Measurements from ENCODE around the gene TRIM9.
"Not testable (repeated sequence)": the region's sequence is repeated elsewhere in the genome, so short reads cannot be mapped to it uniquely, and the experiment has no call there.

TRIM9 gene

DNA sequence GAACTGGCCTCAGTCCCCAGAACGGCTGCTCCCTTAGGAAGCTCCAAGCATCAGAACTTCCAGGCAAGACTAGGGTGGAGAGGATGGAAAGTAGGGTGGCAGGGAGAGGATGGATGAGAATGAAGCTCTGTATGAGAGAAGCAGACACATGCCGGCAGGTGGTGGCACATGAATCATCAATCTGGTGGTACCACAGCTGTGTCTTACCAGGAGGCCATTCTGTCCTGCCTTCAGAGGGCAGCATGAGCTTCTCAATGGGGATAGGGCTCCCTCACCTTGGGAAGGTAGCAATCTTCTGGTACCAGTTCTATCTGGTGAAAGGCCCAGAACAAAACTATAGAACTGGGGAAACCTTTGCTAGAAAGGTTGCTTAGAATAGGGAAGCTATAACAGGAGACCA, 95.2 kb downstream of the TRIM9 start:
- TF ChIP-seq, protein P1, sequence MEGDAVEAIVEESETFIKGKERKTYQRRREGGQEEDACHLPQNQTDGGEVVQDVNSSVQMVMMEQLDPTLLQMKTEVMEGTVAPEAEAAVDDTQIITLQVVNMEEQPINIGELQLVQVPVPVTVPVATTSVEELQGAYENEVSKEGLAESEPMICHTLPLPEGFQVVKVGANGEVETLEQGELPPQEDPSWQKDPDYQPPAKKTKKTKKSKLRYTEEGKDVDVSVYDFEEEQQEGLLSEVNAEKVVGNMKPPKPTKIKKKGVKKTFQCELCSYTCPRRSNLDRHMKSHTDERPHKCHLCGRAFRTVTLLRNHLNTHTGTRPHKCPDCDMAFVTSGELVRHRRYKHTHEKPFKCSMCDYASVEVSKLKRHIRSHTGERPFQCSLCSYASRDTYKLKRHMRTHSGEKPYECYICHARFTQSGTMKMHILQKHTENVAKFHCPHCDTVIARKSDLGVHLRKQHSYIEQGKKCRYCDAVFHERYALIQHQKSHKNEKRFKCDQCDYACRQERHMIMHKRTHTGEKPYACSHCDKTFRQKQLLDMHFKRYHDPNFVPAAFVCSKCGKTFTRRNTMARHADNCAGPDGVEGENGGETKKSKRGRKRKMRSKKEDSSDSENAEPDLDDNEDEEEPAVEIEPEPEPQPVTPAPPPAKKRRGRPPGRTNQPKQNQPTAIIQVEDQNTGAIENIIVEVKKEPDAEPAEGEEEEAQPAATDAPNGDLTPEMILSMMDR (IDR thresholded peaks at IDR 0.05; ENCODE audit: low read depth, low read length): no peak
- DNase-seq (ENCODE audit: extremely low read depth, low read depth): no peak

DNA sequence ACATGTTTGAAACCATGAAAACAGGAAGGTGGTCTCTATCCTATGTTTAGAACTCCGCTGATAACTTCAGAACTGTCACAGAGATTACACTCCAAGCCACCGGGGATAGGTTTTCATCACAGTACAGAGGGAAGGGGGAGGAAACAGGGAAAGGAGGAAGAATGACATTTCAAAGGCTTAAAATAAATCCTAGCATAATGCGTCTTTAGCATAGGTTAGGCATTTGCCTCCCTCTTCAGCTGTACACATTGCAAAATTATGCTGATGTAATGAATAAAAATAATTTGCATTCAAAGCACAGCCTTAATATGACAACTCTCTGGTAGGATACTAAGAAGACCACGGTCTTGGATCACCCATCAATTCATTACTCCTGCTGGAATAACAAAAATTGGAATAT, 96.3 kb downstream of the TRIM9 start:
- TF ChIP-seq, protein P1 (IDR thresholded peaks at IDR 0.05; ENCODE audit: low read depth, low read length): no peak

DNA sequence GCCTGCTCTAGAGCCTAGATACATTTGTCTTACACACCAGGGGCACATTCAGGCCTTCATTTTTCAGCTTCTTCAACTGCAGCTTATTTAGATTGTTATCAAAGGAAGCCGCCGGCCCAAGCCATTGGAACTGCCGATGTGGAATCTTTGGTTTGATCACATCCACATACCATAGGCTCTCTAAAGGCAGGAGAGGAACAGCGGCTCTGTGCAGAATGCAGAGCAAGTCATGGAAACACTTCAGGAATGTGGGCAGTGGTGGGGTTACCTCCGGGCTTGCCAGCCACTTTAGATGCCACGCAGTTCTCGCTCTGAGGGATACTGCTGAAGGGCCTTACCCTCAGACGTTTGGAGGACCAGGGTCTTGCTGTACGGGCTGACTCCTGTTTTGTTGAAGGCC, 97.2 kb downstream of the TRIM9 start:
- TF ChIP-seq, protein P1 (IDR thresholded peaks at IDR 0.05; ENCODE audit: low read depth, low read length): no peak
- no peak for DNase-seq (ENCODE audit: extremely low read depth, low read depth)

More for the DNA sequence above, 96.3 kb downstream of the TRIM9 start:
- no peak for DNase-seq (ENCODE audit: extremely low read depth, low read depth)

DNA sequence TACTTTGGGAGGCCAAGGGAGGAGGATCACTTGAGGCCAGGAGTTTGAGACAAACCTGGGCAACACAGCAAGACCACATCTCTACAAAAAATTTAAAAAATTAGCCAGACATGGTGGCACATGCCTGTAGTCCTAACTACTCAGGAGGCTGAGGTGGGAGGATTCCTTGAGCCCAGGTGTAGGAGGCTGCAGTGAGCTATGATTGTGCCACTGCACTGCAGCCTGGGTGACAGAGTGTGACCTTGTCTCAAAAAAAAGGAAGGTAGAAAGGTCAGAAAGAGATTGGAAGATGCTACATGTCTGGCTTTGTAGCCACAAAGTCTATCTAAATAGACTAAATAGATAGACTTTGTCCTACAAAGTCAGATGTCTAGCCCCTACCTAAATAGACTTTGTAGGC, 100.7 kb downstream of the TRIM9 start:
- not testable (repeated sequence) for DNase-seq (ENCODE audit: extremely low read depth, low read depth)

DNA sequence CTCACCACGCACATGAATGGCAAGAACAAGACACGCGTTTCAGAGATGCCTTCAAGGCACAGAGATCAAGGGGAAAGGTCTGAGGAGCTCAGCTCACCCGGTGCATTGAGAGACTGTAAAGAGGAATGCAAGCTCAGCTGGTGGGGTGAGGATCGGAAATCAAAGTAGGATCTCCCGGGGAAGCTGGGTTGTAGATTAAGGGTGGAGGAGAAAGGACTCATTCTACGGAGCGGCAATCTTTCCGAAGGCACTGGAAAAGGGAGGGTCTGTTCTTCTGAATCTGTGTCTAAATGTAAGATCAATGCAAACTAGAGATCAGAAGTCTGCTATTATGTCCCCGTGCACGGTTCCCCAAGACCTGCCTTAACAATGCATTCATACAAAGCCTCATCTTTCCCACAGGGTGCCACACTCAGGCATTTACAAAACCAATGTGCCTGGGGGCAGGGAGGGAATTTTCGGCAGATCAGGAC, 109.0 kb downstream of the TRIM9 start:
- no peak for DNase-seq (ENCODE audit: extremely low read depth, low read depth)
- TF ChIP-seq, protein P1 (IDR thresholded peaks at IDR 0.05; ENCODE audit: low read depth, low read length): no peak

DNA sequence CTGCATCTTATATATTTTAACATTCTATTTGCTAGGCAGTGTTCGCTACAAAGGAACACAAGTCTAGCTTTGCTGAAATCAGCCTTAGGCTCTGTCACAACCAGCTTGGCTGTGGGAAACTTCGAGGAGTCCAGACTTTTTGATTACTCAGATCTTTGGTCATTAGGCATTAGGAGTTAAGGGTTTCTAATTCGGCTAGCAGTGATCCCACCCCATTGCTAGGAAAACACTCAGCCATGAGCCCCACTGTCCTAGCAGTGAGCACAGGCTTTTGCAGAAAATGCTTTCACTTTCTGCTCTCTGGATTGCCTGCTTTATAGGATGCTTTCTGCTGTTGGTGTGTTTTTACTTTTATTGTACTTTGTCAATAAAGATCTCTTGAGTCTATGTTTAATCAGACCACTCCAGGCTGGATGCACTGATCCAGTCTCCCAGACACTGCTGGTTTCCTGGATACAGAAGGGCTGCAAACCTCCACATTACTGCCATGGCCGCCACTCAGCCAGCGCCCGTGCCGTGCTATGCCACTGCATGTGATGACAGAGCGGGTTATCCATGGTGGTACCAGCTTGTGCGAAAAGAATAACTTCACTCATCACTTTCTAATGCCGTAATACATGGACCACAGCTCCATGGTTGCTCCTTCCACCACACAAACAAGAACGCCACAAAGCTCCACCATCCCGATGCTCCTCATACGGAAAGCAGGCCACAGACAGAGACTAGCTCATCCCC, 109.6 kb downstream of the TRIM9 start:
- TF ChIP-seq, protein P1 (IDR thresholded peaks at IDR 0.05; ENCODE audit: low read depth, low read length): no peak
- no peak for DNase-seq (ENCODE audit: extremely low read depth, low read depth)

DNA sequence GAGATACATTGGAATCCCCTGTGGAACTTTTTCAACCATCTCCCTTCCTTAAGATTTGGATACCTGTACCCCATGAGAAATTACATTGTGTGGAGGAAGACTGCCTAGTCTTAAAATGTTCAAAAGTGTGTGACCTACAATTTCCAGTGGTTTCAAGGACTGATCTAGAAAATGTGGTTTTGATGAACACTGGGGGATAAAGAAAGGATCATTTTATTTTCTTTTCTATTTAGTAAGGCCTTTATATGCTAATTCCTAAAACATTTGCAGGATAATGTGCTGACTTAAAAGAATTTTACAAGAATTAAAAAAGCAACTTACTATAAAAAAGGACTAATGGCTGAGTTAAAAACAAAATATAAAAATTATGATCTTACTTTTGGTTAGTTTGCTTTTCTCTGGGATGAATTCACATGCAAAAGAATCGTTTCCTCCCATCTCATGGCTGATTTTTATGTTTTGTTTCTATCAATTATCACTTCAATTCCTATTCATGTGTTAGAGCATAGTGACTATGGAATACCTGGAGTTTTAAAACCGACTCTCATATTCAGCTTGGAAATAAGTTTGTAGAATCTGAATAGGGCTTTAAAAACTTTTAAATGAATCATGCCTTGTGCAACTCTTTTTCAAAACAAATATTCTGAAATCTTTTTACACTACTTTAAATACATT, 110.7 kb downstream of the TRIM9 start:
- DNase-seq (ENCODE audit: extremely low read depth, low read depth): no peak
- TF ChIP-seq, protein P1 (IDR thresholded peaks at IDR 0.05; ENCODE audit: low read depth, low read length): no peak

All from AG09319 (cell line).